Neural cell (in vitro differentiated cells): Measurements from ENCODE around the gene SLC25A26. TPM values are rescaled to one million over a fixed set of nuclear protein-coding genes. Genes with fewer than 3 reads are reported as not detected.

Experiments
- H2AFZ ChIP-seq: fragments of 200-600, 300-800 bp; sonication (generic), shearing (Covaris generic); 2 replicates; pipeline ENCODE4 v1.6.0; 2014; ENCODE audit warnings: low read depth, mild to moderate bottlenecking, antibody characterized with exemption, low read length, moderate library complexity
- H3F3A ChIP-seq: fragments of 200-600 bp; shearing (Covaris generic); 2 replicates; pipeline ENCODE4 v1.6.1; 2016; ENCODE audit warnings: mild to moderate bottlenecking, moderate library complexity, mixed read lengths, antibody characterized with exemption, low read length; ENCODE audit not compliant: insufficient read depth, poor library complexity, severe bottlenecking
- H3K27ac ChIP-seq: fragments of 200-600, 300-800 bp; sonication (generic), shearing (Covaris generic); 2 replicates; pipeline ENCODE4 v1.5.1; 2014; ENCODE audit warnings: mild to moderate bottlenecking, low read length, moderate library complexity
- H3K27me3 ChIP-seq: fragments of 300-800, 200-600 bp; sonication (generic), shearing (Covaris generic); 2 replicates; pipeline ENCODE4 v1.6.0; 2014; ENCODE audit warnings: mild to moderate bottlenecking, low read depth, low read length, moderate library complexity; ENCODE audit not compliant: insufficient read depth
- H3K36me3 ChIP-seq: fragments of 300-800, 200-600 bp; sonication (generic), shearing (Covaris generic); 2 replicates; pipeline ENCODE4 v1.5.1; 2014; ENCODE audit warnings: mild to moderate bottlenecking, antibody characterized with exemption, low read length, moderate library complexity; ENCODE audit not compliant: insufficient read depth
- H3K4me2 ChIP-seq: fragments of 300-800, 200-600 bp; sonication (generic), shearing (Covaris generic); 2 replicates; pipeline ENCODE4 v1.6.0; 2014; ENCODE audit warnings: mild to moderate bottlenecking, low read length
- H3K4me3 ChIP-seq: fragments of 300-800, 200-600 bp; sonication (generic), shearing (Covaris generic); 2 replicates; pipeline ENCODE4 v1.5.1; 2014; ENCODE audit warnings: mild to moderate bottlenecking, low read length, moderate library complexity
- H3K79me2 ChIP-seq: fragments of 200-600 bp; shearing (Covaris generic); replicated peaks from 2 replicates; pipeline ENCODE4 v1.6.0; 2014; ENCODE audit warnings: mild to moderate bottlenecking, low read length, moderate library complexity; ENCODE audit not compliant: insufficient read depth
- H3K9ac ChIP-seq: fragments of 300-800, 200-600 bp; sonication (generic), shearing (Covaris generic); 2 replicates; pipeline ENCODE4 v1.6.1; 2016; ENCODE audit warnings: mild to moderate bottlenecking, low read length, mixed read lengths
- H3K9me2 ChIP-seq: fragments of 200-600 bp; shearing (Covaris generic); 2 replicates; pipeline ENCODE4 v1.6.1; 2016; ENCODE audit warnings: mild to moderate bottlenecking, low read length, mixed read lengths; ENCODE audit not compliant: insufficient read depth
- H3K9me3 ChIP-seq: fragments of 200-600, 300-800 bp; sonication (generic), shearing (Covaris generic); 2 replicates; pipeline ENCODE4 v1.6.1; 2016; ENCODE audit warnings: mild to moderate bottlenecking, mixed run types, low read length, moderate library complexity, mixed read lengths
- H4K20me1 ChIP-seq: fragments of 200-600 bp; shearing (Covaris generic); 2 replicates; pipeline ENCODE4 v1.6.1; 2016; ENCODE audit warnings: mild to moderate bottlenecking, mixed run types; ENCODE audit not compliant: insufficient read depth
- EP300 ChIP-seq: fragments of 450-650 bp; conservative IDR thresholded peaks from 2 replicates; pipeline ENCODE4 v1.6.1; 2014; ENCODE audit warnings: antibody characterized with exemption, mild to moderate bottlenecking, moderate library complexity; ENCODE audit not compliant: poor library complexity, severe bottlenecking
- EZH2 ChIP-seq: fragments of 200-600, 300-800 bp; shearing (Covaris generic), sonication (generic); IDR thresholded peaks from 2 replicates; pipeline ENCODE4 v1.6.1; 2014; ENCODE audit warnings: antibody characterized with exemption, low read length, borderline replicate concordance, mild to moderate bottlenecking; ENCODE audit not compliant: insufficient read depth, poor library complexity, severe bottlenecking
- MXI1 ChIP-seq: fragments of 450-650 bp; conservative IDR thresholded peaks from 2 replicates; pipeline ENCODE4 v1.6.1; 2014; ENCODE audit warnings: antibody characterized with exemption, mild to moderate bottlenecking; ENCODE audit not compliant: poor library complexity, severe bottlenecking
- POLR2AphosphoS5 ChIP-seq: IDR thresholded peaks from 2 replicates; pipeline ENCODE4 v1.6.1; 2012
- RAD21 ChIP-seq: fragments of 450-650 bp; conservative IDR thresholded peaks from 2 replicates; pipeline ENCODE4 v1.6.1; 2014; ENCODE audit warnings: antibody characterized with exemption, mild to moderate bottlenecking, moderate library complexity
- SMC3 ChIP-seq: fragments of 450-650 bp; conservative IDR thresholded peaks from 2 replicates; pipeline ENCODE4 v1.6.1; 2014; ENCODE audit warnings: antibody characterized with exemption, mild to moderate bottlenecking, moderate library complexity; ENCODE audit not compliant: poor library complexity
- TAF1 ChIP-seq: IDR thresholded peaks from 2 replicates; pipeline ENCODE4 v1.6.1; 2012; ENCODE audit warnings: low read depth
- polyA plus RNA-seq: library from polyadenylated mRNA; depleted of rRNA; stranded (reverse); fragments of >200 nt; gene quantifications from 2 replicates; pipeline ENCODE4 v1.2.3, GENCODE V29; 2014
- TF ChIP-seq, protein P1 (sequence below): IDR thresholded peaks from 2 replicates; pipeline ENCODE4 v1.6.1; 2012; ENCODE audit warnings: borderline replicate concordance
- TF ChIP-seq, protein P2 (sequence below): fragments of 450-650 bp; IDR thresholded peaks from 2 replicates; pipeline ENCODE4 v1.5.1; 2014; ENCODE audit warnings: antibody characterized with exemption, mild to moderate bottlenecking, moderate library complexity; ENCODE audit not compliant: poor library complexity, severe bottlenecking

SLC25A26 gene
- polyA plus RNA-seq, 1 donor from 2014 or later: 21.0 TPM

DNA sequence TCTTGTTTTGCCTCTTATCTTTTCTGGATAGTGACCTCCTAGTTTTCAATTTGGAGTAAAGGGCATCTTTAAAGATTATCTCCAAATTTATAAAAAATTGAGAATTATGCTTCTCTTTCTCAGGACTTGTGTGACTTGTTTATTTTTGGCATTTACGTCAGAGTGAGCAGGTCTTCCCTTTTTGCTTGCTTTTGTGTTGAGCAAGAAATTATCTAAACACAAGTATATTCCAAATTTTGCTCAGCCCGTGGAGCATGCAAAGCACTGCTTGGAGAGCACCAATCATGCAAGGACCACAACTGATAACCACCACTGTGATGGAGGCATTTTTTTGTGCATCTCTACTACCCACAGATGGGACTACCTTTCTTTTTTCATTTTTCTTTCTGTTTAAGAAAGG is 7.1 kb downstream of the SLC25A26 start:
- Histone ChIP-seq H2AFZ (no peak overlapping the region), H4K20me1 (no peaks in the 10 kb centered on the region), H3K27ac (no peak overlapping the region), H3F3A (no peaks in the 10 kb centered on the region), H3K9me3 (no peaks in the 10 kb centered on the region), H3K27me3 (no peaks in the 10 kb centered on the region), H3K4me3 (no peak overlapping the region), H3K9ac (no peak overlapping the region), H3K4me2 (no peak overlapping the region), H3K36me3 (no peaks in the 10 kb centered on the region), H3K9me2 (no peaks in the 10 kb centered on the region), H3K79me2 (no peaks in the 10 kb centered on the region)
- TF ChIP-seq RAD21 (no peak), TAF1 (no peak), SMC3 (no peak), POLR2AphosphoS5 (no peak), MXI1 (no peak), EP300 (no peak), EZH2 (no peak)
- TF ChIP-seq, protein P1, sequence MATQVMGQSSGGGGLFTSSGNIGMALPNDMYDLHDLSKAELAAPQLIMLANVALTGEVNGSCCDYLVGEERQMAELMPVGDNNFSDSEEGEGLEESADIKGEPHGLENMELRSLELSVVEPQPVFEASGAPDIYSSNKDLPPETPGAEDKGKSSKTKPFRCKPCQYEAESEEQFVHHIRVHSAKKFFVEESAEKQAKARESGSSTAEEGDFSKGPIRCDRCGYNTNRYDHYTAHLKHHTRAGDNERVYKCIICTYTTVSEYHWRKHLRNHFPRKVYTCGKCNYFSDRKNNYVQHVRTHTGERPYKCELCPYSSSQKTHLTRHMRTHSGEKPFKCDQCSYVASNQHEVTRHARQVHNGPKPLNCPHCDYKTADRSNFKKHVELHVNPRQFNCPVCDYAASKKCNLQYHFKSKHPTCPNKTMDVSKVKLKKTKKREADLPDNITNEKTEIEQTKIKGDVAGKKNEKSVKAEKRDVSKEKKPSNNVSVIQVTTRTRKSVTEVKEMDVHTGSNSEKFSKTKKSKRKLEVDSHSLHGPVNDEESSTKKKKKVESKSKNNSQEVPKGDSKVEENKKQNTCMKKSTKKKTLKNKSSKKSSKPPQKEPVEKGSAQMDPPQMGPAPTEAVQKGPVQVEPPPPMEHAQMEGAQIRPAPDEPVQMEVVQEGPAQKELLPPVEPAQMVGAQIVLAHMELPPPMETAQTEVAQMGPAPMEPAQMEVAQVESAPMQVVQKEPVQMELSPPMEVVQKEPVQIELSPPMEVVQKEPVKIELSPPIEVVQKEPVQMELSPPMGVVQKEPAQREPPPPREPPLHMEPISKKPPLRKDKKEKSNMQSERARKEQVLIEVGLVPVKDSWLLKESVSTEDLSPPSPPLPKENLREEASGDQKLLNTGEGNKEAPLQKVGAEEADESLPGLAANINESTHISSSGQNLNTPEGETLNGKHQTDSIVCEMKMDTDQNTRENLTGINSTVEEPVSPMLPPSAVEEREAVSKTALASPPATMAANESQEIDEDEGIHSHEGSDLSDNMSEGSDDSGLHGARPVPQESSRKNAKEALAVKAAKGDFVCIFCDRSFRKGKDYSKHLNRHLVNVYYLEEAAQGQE: no peak
- TF ChIP-seq, protein P2, sequence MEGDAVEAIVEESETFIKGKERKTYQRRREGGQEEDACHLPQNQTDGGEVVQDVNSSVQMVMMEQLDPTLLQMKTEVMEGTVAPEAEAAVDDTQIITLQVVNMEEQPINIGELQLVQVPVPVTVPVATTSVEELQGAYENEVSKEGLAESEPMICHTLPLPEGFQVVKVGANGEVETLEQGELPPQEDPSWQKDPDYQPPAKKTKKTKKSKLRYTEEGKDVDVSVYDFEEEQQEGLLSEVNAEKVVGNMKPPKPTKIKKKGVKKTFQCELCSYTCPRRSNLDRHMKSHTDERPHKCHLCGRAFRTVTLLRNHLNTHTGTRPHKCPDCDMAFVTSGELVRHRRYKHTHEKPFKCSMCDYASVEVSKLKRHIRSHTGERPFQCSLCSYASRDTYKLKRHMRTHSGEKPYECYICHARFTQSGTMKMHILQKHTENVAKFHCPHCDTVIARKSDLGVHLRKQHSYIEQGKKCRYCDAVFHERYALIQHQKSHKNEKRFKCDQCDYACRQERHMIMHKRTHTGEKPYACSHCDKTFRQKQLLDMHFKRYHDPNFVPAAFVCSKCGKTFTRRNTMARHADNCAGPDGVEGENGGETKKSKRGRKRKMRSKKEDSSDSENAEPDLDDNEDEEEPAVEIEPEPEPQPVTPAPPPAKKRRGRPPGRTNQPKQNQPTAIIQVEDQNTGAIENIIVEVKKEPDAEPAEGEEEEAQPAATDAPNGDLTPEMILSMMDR: no peak

DNA sequence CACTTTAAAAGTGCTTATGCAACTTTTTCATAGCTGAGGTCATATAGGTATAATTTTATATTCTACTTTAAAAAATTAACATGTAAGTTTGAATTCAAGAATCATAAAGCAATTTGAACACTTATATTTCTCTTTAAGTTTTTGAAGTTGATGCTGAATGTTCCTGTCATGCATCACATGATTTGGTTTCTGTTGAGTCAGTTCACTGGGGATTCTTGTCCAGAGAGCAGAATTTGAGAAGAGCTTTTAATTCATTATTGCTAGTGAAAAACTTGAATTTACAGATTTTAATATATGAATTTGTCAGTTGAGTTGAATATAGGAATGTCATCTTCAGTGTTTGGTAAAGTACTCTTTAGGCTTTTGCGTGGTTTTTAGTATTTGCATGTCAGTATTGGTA is 7.9 kb downstream of the SLC25A26 start:
- H3K36me3 ChIP-seq: no peaks in the 10 kb centered on the region
- H3K9me2 ChIP-seq: no peaks in the 10 kb centered on the region
- TF ChIP-seq POLR2AphosphoS5: no peak
- TF ChIP-seq, protein P2: no peak
- TF ChIP-seq MXI1: no peak
- no peak for TF ChIP-seq EZH2
- no peak for TF ChIP-seq RAD21
- no peak for TF ChIP-seq EP300
- no peak for TF ChIP-seq TAF1
- TF ChIP-seq SMC3: no peak
- H2AFZ ChIP-seq: no peak overlapping the region
- H3K27me3 ChIP-seq: no peaks in the 10 kb centered on the region
- H3K4me3 ChIP-seq: no peak overlapping the region
- H4K20me1 ChIP-seq: no peaks in the 10 kb centered on the region
- no peaks in the 10 kb centered on the region for H3K79me2 ChIP-seq
- no peak overlapping the region for H3K4me2 ChIP-seq
- no peaks in the 10 kb centered on the region for H3F3A ChIP-seq
- no peak overlapping the region for H3K9ac ChIP-seq
- no peak overlapping the region for H3K27ac ChIP-seq
- H3K9me3 ChIP-seq: no peaks in the 10 kb centered on the region
